Measurements from ENCODE around the gene C14orf180. TPM values are rescaled to one million over a fixed set of nuclear protein-coding genes. Genes with fewer than 3 reads are reported as not detected.

The C14orf180 gene
- total RNA-seq, 1 experiment from 2014 or later = not detected

GRCh38 chr14:104548802-104549535 is 30.6 kb upstream of the C14orf180 start:
- Histone ChIP-seq H3K4ac (ENCODE audit: low read depth, low read length) (no peak overlapping the region), H3K18ac (ENCODE audit: insufficient read length, low read depth, low read length) (no peak overlapping the region), H3K4me1 (ENCODE audit: insufficient read depth, low read length) (no peaks in the 10 kb centered on the region), H3K23ac (ENCODE audit: insufficient read length, low read depth, low read length) (no peak overlapping the region), H2BK120ac (ENCODE audit: low read depth, low read length, poor library complexity, severe bottlenecking) (no peak overlapping the region), H2BK15ac (ENCODE audit: low read depth, low read length) (no peak overlapping the region), H4K91ac (ENCODE audit: insufficient read length, low read depth, low read length) (no peak overlapping the region), H3K27me3 (ENCODE audit: insufficient read depth, low read length) (no peaks in the 10 kb centered on the region), H3K9me3 (ENCODE audit: control insufficient read depth, low read depth, low read length) (no peaks in the 10 kb centered on the region), H3K27ac (ENCODE audit: insufficient read length, low read depth, low read length) (no peak overlapping the region), H3K14ac (ENCODE audit: insufficient read depth, low read length) (no peak overlapping the region), H2BK12ac (ENCODE audit: insufficient read length, low read depth, low read length) (no peak overlapping the region), H2BK20ac (ENCODE audit: low read depth, low read length, poor library complexity, severe bottlenecking) (no peak overlapping the region), H4K8ac (replicated peaks; ENCODE audit: insufficient read length, low read depth, low read length) (no peak overlapping the region), H3K56ac (ENCODE audit: insufficient read length, low read depth, low read length) (no peak overlapping the region), H4K20me1 (ENCODE audit: control insufficient read depth, insufficient read depth, insufficient read length) (no peaks in the 10 kb centered on the region), H2BK5ac (ENCODE audit: insufficient read length, low read length) (no peak overlapping the region), H3K4me2 (ENCODE audit: insufficient read depth, insufficient read length, low read length) (no peak overlapping the region), H2AK5ac (ENCODE audit: insufficient read length, low read length) (no peak overlapping the region), H3K23me2 (ENCODE audit: insufficient read length, low read depth, low read length, poor library complexity, severe bottlenecking) (no peaks in the 10 kb centered on the region), H4K5ac (ENCODE audit: insufficient read length, low read depth, low read length) (no peak overlapping the region), H2AFZ (ENCODE audit: low read length) (no peak overlapping the region), H3T11ph (ENCODE audit: low read length) (no peak overlapping the region), H3K9ac (ENCODE audit: extremely low read depth, insufficient read length, low read length) (no peak overlapping the region), H3K79me1 (ENCODE audit: insufficient read depth, low read depth, low read length, poor library complexity, severe bottlenecking) (no peaks in the 10 kb centered on the region), H3K79me2 (ENCODE audit: insufficient read depth, low read length) (no peaks in the 10 kb centered on the region)
- Mint-ChIP-seq H3K4me3 (no peak overlapping the region), H3K27ac (no peak overlapping the region), H3K27me3 (ENCODE audit: low read depth) (peaks cover 5% of the 10 kb centered on the region), H3K9me3 (peaks cover 0 to 6% of the 10 kb centered on the region in 2 experiments; a peak in 1 of 5 replicates), H3K36me3 (ENCODE audit: insufficient read depth in 1 of 3, low read depth in 3 of 3) (peaks cover 0 to 4% (median 0%) of the 10 kb centered on the region in 3 experiments; a peak in 1 of 7 replicates), H3K4me1 (peaks cover 14% of the 10 kb centered on the region in 2 experiments)
- WGBS (ENCODE audit: extremely low coverage, insufficient read length, low lambda C conversion rate) = no CpG with 5 or more reads among the region's 15 CpGs
- TF ChIP-seq CTCF (conservative IDR thresholded peaks at IDR 0.05) = no peak
- DNase-seq = no peak

Measured in H9 (cell line).